Measurements from ENCODE around the gene CD8B2.
A peak's percentile ranks its signal among the peaks of the same experiment; 100 is the strongest.
"Not testable (repeated sequence)": the region's sequence is repeated elsewhere in the genome, so short reads cannot be mapped to it uniquely, and the experiment has no call there.

The CD8B2 gene
- 0 to 2.6 (median 0) reads per million in 17 experiments for total RNA-seq

DNA sequence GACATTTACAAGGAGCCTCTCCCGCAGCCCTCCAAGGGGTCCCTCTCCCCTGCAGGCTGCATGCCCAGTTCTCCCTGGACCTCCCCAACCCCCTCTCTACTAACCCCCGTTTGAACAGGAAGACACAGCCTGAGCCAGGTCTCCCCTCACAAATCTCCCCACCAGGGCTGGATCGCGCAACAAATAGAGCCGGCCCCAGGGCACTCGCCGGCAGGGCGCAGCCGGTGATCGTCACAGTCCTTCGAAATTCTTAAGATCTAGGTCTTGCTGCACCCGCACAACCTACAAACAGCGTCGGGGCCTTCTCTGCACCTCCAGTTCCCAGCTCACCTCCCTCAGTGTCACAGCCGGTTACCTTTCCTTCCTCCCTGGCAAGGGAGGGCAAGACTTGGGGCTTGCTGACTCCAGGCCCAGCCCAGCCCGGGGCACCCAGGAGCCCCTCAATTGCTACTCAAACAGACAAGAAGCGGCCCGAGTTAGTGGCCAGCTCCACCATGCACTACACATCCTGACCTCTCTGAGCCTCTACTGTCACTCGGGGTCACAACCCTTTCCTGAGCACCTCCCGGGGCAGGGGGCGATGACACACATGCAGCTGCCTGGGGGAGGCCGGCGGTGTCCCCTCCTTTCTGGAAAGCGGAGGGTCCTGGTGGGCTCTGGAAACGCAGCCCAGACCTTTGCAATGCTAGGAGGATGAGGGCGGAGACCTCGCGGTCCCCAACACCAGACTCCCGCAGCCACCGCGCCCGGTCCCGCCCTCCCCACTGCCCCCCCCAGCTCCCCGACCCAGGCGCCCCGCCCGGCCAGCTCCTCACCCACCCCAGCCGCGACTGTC lies at the start of gene CD8B2:
CD8B2 (plus strand) TSS at position 814 of the 835 bp plus-strand sequence. CDS start 63 bp downstream, outside the sequence.
- not testable (repeated sequence) for DNase-seq

DNA sequence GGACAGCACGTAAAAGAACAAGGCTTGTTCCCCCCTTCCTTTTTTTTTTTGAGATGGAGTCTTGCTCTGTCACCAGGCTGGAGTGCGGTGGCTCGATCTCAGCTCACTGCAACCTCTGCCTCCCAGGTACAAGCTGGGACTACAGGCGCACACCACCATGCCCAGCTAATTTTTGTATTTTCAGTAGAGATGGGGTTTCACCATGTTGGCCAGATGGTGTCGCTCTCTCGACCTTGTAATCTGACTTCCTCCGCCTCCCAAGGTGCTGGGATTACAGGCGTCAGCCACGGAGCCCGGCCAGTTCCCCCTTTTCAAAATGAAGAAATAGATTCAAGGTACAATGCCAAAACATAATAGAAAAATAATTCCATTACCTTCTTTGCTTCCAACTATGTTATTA lies 25.3 kb upstream of the CD8B2 start:
- DNase-seq: peak; percentile 28 to 53 (median 46)

GRCh38 chr2:106467516-106467915 lies 19.6 kb upstream of the CD8B2 start:
- not testable (repeated sequence) for DNase-seq

DNA sequence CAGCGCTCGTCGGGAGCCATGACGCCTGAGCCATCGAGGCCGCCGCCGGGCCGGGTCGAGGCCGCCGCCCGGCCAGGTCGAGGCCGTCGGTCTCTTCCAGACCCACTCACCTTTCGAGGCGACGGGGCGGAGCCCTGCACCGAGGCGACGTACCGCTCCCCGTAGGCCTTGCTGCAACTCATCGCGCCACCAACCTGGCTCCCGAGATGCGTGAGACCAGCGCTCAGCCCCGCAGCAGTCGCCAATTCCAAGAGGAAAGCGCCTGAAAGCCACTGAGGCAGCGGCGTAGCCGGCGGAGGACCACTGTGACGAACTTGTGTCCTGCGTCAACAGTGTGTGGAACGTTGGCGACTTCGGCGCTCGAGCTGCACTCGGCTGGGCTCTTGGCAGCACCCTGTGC lies 19.1 kb upstream of the CD8B2 start, which contains the start of gene RGPD3:
RGPD3 (minus strand) TSS at position 307 of the 400 bp plus-strand sequence; CDS start at position 182, 125 bp downstream.
- DNase-seq: not testable (repeated sequence)

GRCh38 chr2:106470658-106471057 lies 16.5 kb upstream of the CD8B2 start:
- DNase-seq: not testable (repeated sequence)

- not testable (repeated sequence) for DNase-seq
These were observed 9.5 kb upstream of the CD8B2 start for GRCh38 chr2:106477647-106478046.

DNA sequence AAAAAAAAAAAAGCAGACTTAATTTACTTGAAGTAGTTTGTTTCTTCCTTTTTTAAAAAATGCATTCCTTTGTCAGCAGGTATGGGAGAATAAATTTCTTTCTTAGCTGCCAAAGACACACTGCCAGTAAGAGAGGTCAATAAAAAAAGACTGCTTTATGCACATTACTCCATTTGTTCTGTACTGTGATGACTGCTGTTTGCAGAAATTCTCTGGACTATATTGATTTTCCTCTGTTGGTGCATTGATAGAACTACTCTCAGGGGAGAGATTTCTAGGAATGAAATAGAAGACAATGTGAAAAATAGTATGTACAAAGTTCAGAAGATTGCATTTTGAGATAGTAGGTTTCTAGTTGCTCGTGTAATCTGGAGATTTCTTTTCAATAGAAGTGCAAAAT lies 7.6 kb upstream of the CD8B2 start:
- not testable (repeated sequence) for DNase-seq

- not testable (repeated sequence) for DNase-seq
These were observed 425 bp downstream of the CD8B2 start for GRCh38 chr2:106487386-106488191.

DNA sequence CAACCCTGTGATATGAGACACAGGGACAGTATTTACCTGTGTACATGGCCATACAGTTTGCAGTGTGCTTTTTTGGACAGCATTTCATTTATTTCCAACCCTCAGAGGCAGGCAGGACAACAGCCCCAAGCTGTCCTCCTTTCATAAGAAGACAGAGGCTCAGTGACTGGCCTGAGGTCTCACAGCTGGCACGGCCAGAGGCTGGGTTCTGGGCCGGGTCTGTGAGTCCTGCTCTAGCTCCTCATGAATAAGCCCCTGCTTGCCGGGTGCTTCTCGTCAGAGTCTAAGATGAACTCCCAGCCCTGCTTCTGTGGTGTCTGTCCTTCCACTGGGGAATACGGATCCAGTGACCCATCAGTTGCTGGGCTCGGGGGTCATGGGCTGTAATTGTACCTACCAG lies 2.5 kb downstream of the CD8B2 start:
- DNase-seq: not testable (repeated sequence)

GRCh38 chr2:106492399-106492798 lies 5.2 kb downstream of the CD8B2 start:
- DNase-seq: not testable (repeated sequence)

DNA sequence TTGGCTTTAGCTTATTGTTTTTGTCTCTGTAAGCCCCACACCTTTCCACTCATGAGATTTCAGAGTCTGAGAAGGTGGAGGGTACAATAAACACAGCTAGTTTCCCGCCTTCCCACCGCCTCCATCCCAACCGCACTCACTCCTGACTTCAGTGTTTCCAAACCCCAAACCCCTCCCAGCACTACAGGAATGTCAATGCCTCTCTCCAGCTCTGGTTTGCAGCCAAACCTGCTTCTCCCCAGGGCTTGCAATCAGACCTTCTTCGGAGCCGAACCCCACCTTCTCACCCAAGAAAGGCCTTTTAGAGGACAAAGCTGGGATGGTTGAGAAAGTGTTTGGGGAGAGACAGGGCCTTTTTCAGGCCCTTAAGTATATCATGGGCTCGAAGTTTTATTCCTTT lies 5.7 kb downstream of the CD8B2 start:
- DNase-seq: not testable (repeated sequence)

DNA sequence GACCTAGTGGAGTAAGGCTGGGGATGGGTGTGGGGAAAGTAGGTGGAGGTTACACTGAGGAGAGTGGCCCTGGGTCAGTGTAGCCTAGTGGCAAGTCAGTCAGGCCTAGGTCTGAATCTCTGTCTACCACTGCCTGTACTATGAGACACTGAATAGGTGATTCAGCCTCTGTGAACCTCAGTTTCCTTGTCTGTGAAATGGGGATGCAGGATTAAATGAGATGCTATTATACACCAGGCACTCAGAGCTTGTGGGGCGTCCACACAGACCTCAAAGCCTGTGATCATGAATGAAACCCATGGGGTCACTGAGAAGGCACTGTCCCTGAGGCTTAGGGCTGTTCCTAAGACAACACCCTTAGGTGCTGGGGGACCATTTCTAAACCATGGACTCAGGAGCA lies 11.4 kb downstream of the CD8B2 start:
- DNase-seq: not testable (repeated sequence)

- DNase-seq: not testable (repeated sequence)
These were observed 13.2 kb downstream of the CD8B2 start for GRCh38 chr2:106500350-106500749.

- DNase-seq: not testable (repeated sequence)
These were observed 15.2 kb downstream of the CD8B2 start for GRCh38 chr2:106502351-106502750.

- not testable (repeated sequence) for DNase-seq
These were observed 17.0 kb downstream of the CD8B2 start for GRCh38 chr2:106504192-106504591.

DNA sequence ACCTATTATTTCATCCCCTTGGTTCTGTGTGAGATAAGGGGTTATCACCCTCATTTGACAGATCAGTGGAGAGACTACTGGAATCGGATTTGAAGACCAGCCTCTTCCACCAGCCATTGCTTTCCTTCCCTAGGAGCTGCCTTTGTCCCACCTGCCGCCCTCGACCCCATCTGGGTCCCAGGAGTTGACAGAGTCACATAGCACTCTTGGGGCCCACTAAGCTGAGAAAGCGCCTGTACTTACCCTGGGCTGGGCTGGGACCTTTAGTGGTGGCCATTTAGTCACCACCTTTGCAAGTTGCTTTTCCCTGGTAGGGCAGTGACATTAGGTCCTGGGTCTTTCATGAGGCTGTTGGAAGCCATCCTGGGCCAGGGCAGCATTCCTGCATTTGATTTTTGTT lies 17.6 kb downstream of the CD8B2 start:
- not testable (repeated sequence) for DNase-seq

DNA sequence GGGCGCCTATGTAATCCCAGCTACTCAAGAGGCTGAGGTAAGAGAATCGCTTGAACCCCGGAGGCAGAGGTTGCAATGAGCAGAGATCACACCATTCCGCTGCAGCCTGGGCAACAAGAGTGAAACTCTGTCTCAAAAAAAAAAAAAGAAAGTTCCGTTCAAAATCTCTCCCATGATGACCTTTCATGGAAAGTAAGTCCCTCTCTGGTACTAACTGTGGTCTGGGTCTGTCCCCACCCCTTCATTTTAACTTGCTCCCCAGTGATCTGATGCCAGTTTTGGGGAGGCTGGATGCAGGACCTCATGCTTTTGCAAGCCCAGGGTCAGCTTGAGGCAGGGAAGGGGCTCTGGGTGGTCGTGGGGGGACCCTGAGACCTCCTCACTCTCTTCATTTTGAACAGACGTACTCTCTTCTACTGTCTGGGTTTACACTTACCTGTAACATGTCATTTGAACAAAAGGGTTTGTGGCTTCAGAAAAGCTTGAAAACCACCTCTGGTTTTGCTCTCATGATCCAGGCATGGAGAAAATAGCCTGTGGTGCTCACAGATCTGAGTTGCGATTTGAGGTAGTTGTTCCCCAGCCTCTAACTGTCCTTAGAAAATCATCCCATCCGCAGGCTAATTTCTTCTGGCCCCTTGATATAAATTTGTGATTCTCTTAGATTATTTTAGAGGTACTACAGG lies 19.0 kb downstream of the CD8B2 start:
- not testable (repeated sequence) for DNase-seq

DNA sequence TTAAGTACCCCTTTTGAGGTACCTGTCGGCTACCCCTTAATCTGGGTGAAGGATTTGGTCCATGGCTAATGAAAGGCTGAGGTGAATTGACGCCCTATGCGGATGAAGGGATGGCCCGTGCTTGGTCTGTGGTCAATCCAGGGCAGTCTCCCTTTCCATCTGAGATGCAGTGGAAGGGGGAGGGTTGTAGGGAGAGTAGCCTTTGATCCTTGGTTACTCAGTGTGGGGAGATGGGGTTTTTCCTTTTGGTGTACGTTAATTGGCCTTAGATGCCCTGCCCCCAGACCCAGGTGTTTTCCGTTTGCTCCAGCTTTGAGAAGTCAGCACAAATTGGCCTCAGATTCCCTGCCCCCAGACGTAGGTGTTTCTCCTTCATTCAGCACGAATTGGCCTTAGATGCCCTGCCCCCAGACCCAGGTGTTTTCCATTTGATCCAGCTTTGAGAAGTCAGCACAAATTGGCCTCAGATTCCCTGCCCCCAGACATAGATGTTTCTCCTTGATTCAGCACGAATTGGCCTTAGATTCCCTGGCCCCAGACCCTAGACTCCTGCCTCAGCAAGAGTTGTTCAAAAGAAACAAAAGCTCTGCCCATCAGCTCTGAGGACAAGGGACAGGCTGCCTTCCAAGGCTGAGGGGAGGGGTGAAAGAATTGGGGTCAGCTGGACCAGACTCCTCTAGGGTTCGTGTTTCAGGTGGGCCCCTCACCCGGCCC lies 21.7 kb downstream of the CD8B2 start:
- not testable (repeated sequence) for DNase-seq

DNA sequence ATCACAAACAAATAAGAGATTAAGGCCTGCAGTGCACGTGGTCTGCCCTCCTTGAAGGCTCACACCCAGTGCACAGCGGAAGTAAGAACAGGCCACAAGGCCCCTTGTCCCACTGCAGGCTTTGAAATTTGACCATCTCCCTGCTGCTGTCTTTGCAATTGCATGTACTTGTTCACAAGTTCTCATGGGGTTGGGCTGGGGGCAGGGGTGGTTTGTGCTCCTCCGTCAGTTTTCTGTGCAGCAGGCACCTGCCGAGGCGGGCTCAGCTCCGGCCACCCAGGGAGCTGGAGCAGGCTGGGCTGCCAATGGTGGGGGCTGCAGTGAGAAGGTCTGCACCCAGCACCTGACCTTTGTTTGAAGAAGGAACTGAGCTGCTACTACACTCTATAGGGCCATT lies 22.2 kb downstream of the CD8B2 start:
- DNase-seq: not testable (repeated sequence)

GRCh38 chr2:106510791-106511190 lies 23.6 kb downstream of the CD8B2 start:
- DNase-seq: peak in 2 of 4 experiments; percentile 50 to 56

- peak; percentile 84 to 92 (median 90) for DNase-seq
These were observed 24.3 kb downstream of the CD8B2 start for GRCh38 chr2:106511476-106511901.

- DNase-seq: peak in 2 of 4 experiments; percentile 24 to 28
These were observed 24.8 kb downstream of the CD8B2 start for GRCh38 chr2:106511934-106512333.

Data from suppressor macrophage (primary cell).